HepG2 (cell line): Measurements from ENCODE around the gene TAS1R1. TPM values are rescaled to one million over a fixed set of nuclear protein-coding genes. Genes with fewer than 3 reads are reported as not detected.

Experiments used
- ARID3A ChIP-seq: IDR thresholded peaks from 2 replicates; pipeline ENCODE4 v1.6.1; 2012; ENCODE audit warnings: low read depth, low read length, improper control_type of control experiment
- DPF2 ChIP-seq: sonication (generic); formaldehyde crosslinking; IDR thresholded peaks from 2 replicates; pipeline ENCODE4 v1.4.0; 2020; ENCODE audit warnings: mild to moderate bottlenecking, low read depth, missing genetic modification reagents, borderline replicate concordance
- GLI4 ChIP-seq: sonication (generic); formaldehyde crosslinking; IDR thresholded peaks from 2 replicates; pipeline ENCODE4 v1.5.1; 2020; ENCODE audit warnings: missing genetic modification reagents, mild to moderate bottlenecking, moderate library complexity, borderline replicate concordance
- MATR3 ChIP-seq: sonication (generic); formaldehyde crosslinking; IDR thresholded peaks from 2 replicates; pipeline ENCODE4 v1.4.0; 2020; ENCODE audit warnings: missing genetic modification reagents
- MXI1 ChIP-seq: IDR thresholded peaks from 3 replicates; pipeline ENCODE4 v1.6.1; 2012; ENCODE audit warnings: low read depth, low read length, inconsistent platforms, borderline replicate concordance
- SNAPC4 ChIP-seq: sonication (generic); formaldehyde crosslinking; IDR thresholded peaks from 2 replicates; pipeline ENCODE4 v1.4.0; 2020; ENCODE audit warnings: mild to moderate bottlenecking, missing genetic modification reagents
- ZBTB34 ChIP-seq: sonication (generic); formaldehyde crosslinking; IDR thresholded peaks from 2 replicates; pipeline ENCODE4 v1.8.0; 2022; ENCODE audit warnings: mild to moderate bottlenecking, missing genetic modification reagents
- ZBTB37 ChIP-seq: sonication (generic); formaldehyde crosslinking; IDR thresholded peaks from 2 replicates; pipeline ENCODE4 v1.4.0; 2020; ENCODE audit warnings: mild to moderate bottlenecking, missing genetic modification reagents
- ZBTB38 ChIP-seq: sonication (generic); formaldehyde crosslinking; IDR thresholded peaks from 2 replicates; pipeline ENCODE4 v1.5.1; 2020; ENCODE audit warnings: mild to moderate bottlenecking, missing genetic modification reagents
- ZBTB46 ChIP-seq: sonication (generic); formaldehyde crosslinking; IDR thresholded peaks from 2 replicates; pipeline ENCODE4 v1.4.0; 2020; ENCODE audit warnings: mild to moderate bottlenecking, missing genetic modification reagents, borderline replicate concordance
- ZKSCAN8 ChIP-seq: IDR thresholded peaks from 2 replicates; pipeline ENCODE4 v1.6.1; 2016; ENCODE audit warnings: borderline replicate concordance, missing genetic modification reagents, missing compliant biosample characterization
- ZNF33A ChIP-seq: sonication (generic); formaldehyde crosslinking; IDR thresholded peaks from 2 replicates; pipeline ENCODE4 v1.5.1; 2020; ENCODE audit warnings: missing genetic modification reagents, mild to moderate bottlenecking, moderate library complexity, borderline replicate concordance
- ZNF614 ChIP-seq: IDR thresholded peaks from 2 replicates; pipeline ENCODE4 v1.6.1; 2018; ENCODE audit warnings: missing biosample characterization, missing genetic modification reagents, inconsistent platforms, borderline replicate concordance
- polyA plus RNA-seq, 8 experiments: library from polyadenylated mRNA; depleted of rRNA in 3 of 8; stranded (reverse) in 7 of 8; unstranded in 1 of 8; fragments of >200 nt; fragmentation: Illumina TruSeq in 4 of 8; extraction: Trizol in 4 of 8; gene quantifications; 2 replicates each; pipeline versions ENCODE4 v1.2.1 to v1.2.3, GENCODE V29; 2011 to 2016; ENCODE audit warnings: low read depth in 4 of 8, missing spikeins in 1 of 8, mixed read lengths in 1 of 8; ENCODE audit not compliant: insufficient read depth in 1 of 8
- total RNA-seq, 5 experiments: library from RNA; depleted of rRNA; stranded (reverse); fragments of >200 nt; fragmentation: Illumina TruSeq; extraction: Trizol; gene quantifications; 2 replicates each; pipeline ENCODE4 v1.2.3, GENCODE V29; 2016; ENCODE audit warnings: low read depth in 1 of 5

The TAS1R1 gene
- total and polyA plus RNA-seq, 2 of the 13 experiments (the other 11 are each of a cell fraction or from before 2014, with no cell fraction given): 1.4 to 1.6 TPM

GRCh38 chr1:6511561-6512244 lies 43.4 kb upstream of the TAS1R1 start (continued):
- TF ChIP-seq ZBTB34 (CRISPR knock-in tag) (no peak), DPF2 (CRISPR knock-in tag) (no peak), ZNF33A (no peak), ZBTB46 (CRISPR knock-in tag) (no peak), ARID3A (no peak), MXI1 (no peak), ZKSCAN8 (CRISPR knock-in tag) (no peak), ZNF614 (no peak), ZBTB38 (CRISPR knock-in tag) (no peak), GLI4 (CRISPR knock-in tag) (no peak), ZBTB37 (CRISPR knock-in tag) (no peak), SNAPC4 (no peak), MATR3 (CRISPR knock-in tag) (no peak)
